ENCODE data around the gene ABCB7.

Gene ABCB7

DNA sequence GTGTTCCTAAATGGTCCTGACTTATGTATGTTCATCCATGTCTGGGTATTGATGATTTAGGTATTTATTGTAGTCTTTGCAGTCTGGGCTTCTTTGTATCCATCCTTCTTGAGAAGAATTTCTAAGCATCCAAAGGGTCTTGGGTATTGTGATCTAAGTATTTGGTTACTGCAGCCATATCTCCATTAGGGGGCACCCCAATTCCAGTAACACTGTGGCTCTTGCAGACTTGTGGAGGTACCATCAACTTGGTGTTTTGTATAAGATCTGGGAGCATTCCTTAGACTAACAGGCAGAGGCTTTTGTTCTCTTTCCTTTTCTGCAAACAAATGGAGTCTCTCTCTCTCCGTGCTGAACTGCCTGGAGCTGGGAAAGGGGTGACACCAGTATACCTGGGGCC lies 117.2 kb downstream of the ABCB7 start:
- TF ChIP-seq, protein P1, sequence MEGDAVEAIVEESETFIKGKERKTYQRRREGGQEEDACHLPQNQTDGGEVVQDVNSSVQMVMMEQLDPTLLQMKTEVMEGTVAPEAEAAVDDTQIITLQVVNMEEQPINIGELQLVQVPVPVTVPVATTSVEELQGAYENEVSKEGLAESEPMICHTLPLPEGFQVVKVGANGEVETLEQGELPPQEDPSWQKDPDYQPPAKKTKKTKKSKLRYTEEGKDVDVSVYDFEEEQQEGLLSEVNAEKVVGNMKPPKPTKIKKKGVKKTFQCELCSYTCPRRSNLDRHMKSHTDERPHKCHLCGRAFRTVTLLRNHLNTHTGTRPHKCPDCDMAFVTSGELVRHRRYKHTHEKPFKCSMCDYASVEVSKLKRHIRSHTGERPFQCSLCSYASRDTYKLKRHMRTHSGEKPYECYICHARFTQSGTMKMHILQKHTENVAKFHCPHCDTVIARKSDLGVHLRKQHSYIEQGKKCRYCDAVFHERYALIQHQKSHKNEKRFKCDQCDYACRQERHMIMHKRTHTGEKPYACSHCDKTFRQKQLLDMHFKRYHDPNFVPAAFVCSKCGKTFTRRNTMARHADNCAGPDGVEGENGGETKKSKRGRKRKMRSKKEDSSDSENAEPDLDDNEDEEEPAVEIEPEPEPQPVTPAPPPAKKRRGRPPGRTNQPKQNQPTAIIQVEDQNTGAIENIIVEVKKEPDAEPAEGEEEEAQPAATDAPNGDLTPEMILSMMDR (IDR thresholded peaks at IDR 0.05; ENCODE audit: low read depth, low read length, missing control alignments) = peak; percentile 12
- H3K27ac ChIP-seq = no peak overlapping the region
- no peak overlapping the region for H3K4me3 ChIP-seq (ENCODE audit: low read depth, low read length)
- H3K36me3 ChIP-seq (replicated peaks) = no peaks in the 10 kb centered on the region
- peak; percentile 1 for DNase-seq
- no peaks in the 10 kb centered on the region for H3K27me3 ChIP-seq (replicated peaks)
- in situ Hi-C loops (cut with HindIII; ENCODE audit: low pct_ligation_motif_present, low sequenced_read_pairs) = no loop called here
